Measurements from ENCODE around the gene MBOAT1. TPM values are rescaled to one million over a fixed set of nuclear protein-coding genes. Genes with fewer than 3 reads are reported as not detected.
A peak's percentile ranks its signal among the peaks of the same experiment; 100 is the strongest.

The MBOAT1 gene
- total RNA-seq, 1 donor from 2014 or later: 6.4 TPM

DNA sequence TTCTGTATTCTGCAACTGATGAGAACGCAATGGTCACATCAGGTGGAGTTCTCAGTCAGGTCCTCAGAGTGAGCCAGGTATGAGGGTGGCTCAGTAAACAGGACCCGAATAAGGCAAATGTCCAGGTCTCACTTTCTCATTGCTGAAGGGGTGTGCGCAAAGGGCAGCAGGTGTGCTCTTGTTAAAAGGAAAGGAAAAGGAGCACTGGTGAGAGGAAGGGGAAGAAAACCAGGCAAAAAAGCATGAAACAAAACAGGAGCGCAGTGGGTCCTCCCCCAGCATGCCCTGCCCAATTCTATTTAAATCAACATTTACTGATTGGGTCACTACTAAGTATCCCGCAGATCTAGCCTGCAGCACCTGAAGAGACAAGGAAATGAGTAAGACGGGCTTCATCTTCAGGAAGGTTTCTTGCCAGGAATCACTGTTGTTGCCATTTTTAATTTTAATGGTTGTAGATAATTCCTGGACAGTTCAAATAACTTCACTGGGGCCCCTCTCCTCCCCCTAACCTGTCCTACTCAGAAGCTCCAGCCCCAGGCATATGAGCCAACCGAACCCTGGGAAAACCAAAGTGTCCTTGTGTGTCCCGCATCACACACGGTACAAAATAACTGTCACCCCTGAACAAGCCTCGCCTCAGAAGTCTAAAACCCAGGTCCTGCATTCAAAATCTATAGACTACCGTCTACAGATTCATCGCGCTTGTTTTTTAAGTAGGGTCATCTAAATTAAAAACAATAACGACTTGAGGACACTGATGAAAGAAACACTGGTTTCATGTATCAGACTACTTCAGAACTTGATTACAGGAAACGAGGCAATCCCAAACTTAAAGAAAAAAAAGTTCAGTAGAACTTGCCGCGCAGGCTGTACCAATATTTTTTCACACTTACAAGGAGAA lies 980 bp downstream of the MBOAT1 start:
- Histone ChIP-seq H3K27me3 (ENCODE audit: insufficient read depth, low read length) (no peaks in the 10 kb centered on the region), H3K9me3 (ENCODE audit: insufficient read depth, low read depth, low read length) (no peaks in the 10 kb centered on the region), H2AFZ (ENCODE audit: low read depth, low read length) (peak overlapping the region; percentile 98), H3K36me3 (ENCODE audit: insufficient read depth, low read length) (no peaks in the 10 kb centered on the region), H3K4me1 (ENCODE audit: insufficient read depth, low read length) (peaks cover 17% of the 10 kb centered on the region), H3K9ac (ENCODE audit: low read length) (peak overlapping the region; percentile 81), H4K20me1 (ENCODE audit: insufficient read depth, low read length) (no peaks in the 10 kb centered on the region), H3K27ac (ENCODE audit: low read depth, low read length) (no peak overlapping the region), H3K4me2 (ENCODE audit: low read length) (peak overlapping the region; percentile 100), H3K4me3 (ENCODE audit: insufficient read depth, low read depth, low read length) (peak overlapping the region; percentile 87), H3K79me2 (ENCODE audit: insufficient read depth, low read length) (no peaks in the 10 kb centered on the region)
- TF ChIP-seq EZH2 (IDR thresholded peaks at IDR 0.05; ENCODE audit: insufficient read depth, low read length): no peak
- TF ChIP-seq, protein P1, sequence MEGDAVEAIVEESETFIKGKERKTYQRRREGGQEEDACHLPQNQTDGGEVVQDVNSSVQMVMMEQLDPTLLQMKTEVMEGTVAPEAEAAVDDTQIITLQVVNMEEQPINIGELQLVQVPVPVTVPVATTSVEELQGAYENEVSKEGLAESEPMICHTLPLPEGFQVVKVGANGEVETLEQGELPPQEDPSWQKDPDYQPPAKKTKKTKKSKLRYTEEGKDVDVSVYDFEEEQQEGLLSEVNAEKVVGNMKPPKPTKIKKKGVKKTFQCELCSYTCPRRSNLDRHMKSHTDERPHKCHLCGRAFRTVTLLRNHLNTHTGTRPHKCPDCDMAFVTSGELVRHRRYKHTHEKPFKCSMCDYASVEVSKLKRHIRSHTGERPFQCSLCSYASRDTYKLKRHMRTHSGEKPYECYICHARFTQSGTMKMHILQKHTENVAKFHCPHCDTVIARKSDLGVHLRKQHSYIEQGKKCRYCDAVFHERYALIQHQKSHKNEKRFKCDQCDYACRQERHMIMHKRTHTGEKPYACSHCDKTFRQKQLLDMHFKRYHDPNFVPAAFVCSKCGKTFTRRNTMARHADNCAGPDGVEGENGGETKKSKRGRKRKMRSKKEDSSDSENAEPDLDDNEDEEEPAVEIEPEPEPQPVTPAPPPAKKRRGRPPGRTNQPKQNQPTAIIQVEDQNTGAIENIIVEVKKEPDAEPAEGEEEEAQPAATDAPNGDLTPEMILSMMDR (IDR thresholded peaks at IDR 0.05; ENCODE audit: insufficient read depth, low read depth, low read length): no peak
- Mint-ChIP-seq H3K9me3 (ENCODE audit: unreplicated experiment) (no peaks in the 10 kb centered on the region), H3K27me3 (ENCODE audit: low read depth, unreplicated experiment) (no peaks in the 10 kb centered on the region), H3K36me3 (ENCODE audit: low read depth, unreplicated experiment) (no peaks in the 10 kb centered on the region), H3K27ac (ENCODE audit: unreplicated experiment) (no peak overlapping the region), H3K4me3 (ENCODE audit: unreplicated experiment) (peak overlapping the region; percentile 91), H3K4me1 (ENCODE audit: low read depth, unreplicated experiment) (peaks cover 16% of the 10 kb centered on the region)
- FAIRE-seq (no peak), DNase-seq (ENCODE audit: low read depth) (no peak)

DNA sequence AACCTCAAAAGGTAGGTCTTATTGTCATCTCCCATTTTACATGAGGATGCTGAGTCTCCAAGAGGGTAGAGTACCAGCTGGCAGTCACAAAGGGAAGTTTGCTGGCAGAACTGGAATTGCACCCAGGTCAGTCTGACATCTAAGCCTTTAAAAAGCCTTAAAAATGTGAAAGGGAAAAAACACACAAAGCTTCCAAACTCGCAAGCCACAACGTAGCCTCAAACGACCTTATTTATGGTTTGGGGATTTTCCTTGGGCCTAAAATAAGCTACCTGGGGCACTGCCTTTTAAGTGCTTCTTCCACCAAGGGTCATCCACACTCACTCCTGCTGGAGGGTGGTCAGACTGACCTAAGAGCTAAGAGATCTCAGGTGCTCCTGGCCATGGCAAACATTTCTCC lies 2.1 kb downstream of the MBOAT1 start:
- TF ChIP-seq EZH2 (IDR thresholded peaks at IDR 0.05; ENCODE audit: insufficient read depth, low read length): no peak
- TF ChIP-seq, protein P1 (IDR thresholded peaks at IDR 0.05; ENCODE audit: insufficient read depth, low read depth, low read length): no peak
- Histone ChIP-seq H3K27me3 (ENCODE audit: insufficient read depth, low read length) (no peaks in the 10 kb centered on the region), H3K4me2 (ENCODE audit: low read length) (no peak overlapping the region), H3K9ac (ENCODE audit: low read length) (no peak overlapping the region), H3K36me3 (ENCODE audit: insufficient read depth, low read length) (no peaks in the 10 kb centered on the region), H3K79me2 (ENCODE audit: insufficient read depth, low read length) (no peaks in the 10 kb centered on the region), H2AFZ (ENCODE audit: low read depth, low read length) (no peak overlapping the region), H3K9me3 (ENCODE audit: insufficient read depth, low read depth, low read length) (no peaks in the 10 kb centered on the region), H4K20me1 (ENCODE audit: insufficient read depth, low read length) (no peaks in the 10 kb centered on the region), H3K27ac (ENCODE audit: low read depth, low read length) (no peak overlapping the region), H3K4me1 (ENCODE audit: insufficient read depth, low read length) (peaks cover 17% of the 10 kb centered on the region), H3K4me3 (ENCODE audit: insufficient read depth, low read depth, low read length) (no peak overlapping the region)
- H3K4me1 Mint-ChIP-seq (ENCODE audit: low read depth, unreplicated experiment): peaks cover 19% of the 10 kb centered on the region
- FAIRE-seq (no peak), DNase-seq (ENCODE audit: low read depth) (no peak)
- no peak overlapping the region for H3K4me3 Mint-ChIP-seq (ENCODE audit: unreplicated experiment)
- H3K27me3 Mint-ChIP-seq (ENCODE audit: low read depth, unreplicated experiment): no peaks in the 10 kb centered on the region
- H3K9me3 Mint-ChIP-seq (ENCODE audit: unreplicated experiment): no peaks in the 10 kb centered on the region
- no peaks in the 10 kb centered on the region for H3K36me3 Mint-ChIP-seq (ENCODE audit: low read depth, unreplicated experiment)
- no peak overlapping the region for H3K27ac Mint-ChIP-seq (ENCODE audit: unreplicated experiment)

Data from astrocyte (in vitro differentiated cells and primary cell).